Right cardiac atrium (tissue), 5 donors: ENCODE data around the gene DOCK2. TPM values are rescaled to one million over a fixed set of nuclear protein-coding genes. Genes with fewer than 3 reads are reported as not detected.

Source experiments
- ATAC-seq, 2 donors: fragments of 200-7000 bp; cut with Tn5 transposase; one replicate each; pipeline versions ENCODE4 v1.8.0 to v1.9.1; 2020; ENCODE audit warnings: moderate library complexity in 2 of 2, mild to moderate bottlenecking in 1 of 2
- DNase-seq, 3 donors: peaks; one replicate each; pipeline ENCODE4 v3.0.0-alpha.2; 2020
- H3K27ac ChIP-seq: one replicate; pipeline ENCODE4 v1.5.1; 2013; ENCODE audit warnings: mild to moderate bottlenecking, low read length, control low read depth, moderate library complexity
- H3K27me3 ChIP-seq: one replicate; pipeline ENCODE4 v1.6.1; 2013; ENCODE audit not compliant: control insufficient read depth, insufficient read depth
- H3K4me1 ChIP-seq: one replicate; pipeline ENCODE4 v1.6.1; 2013; ENCODE audit warnings: low read length; ENCODE audit not compliant: control insufficient read depth, insufficient read depth
- H3K4me3 ChIP-seq: one replicate; pipeline ENCODE4 v1.5.1; 2013; ENCODE audit warnings: low read length, control low read depth
- H3K9me3 ChIP-seq: one replicate; pipeline ENCODE4 v1.6.1; 2013; ENCODE audit warnings: low read length; ENCODE audit not compliant: control insufficient read depth
- WGBS: extraction: QIAGEN DNeasy Blood & Tissue Kit; methylation state at CpG from one replicate; pipeline ENCODE4 v1.1.7; 2013; 5-methylcytosine and 5-hydroxymethylcytosine counted together
- intact Hi-C, 4 donors: fragments of 100-400 bp; cut with DNase I; formaldehyde crosslinking; loops; one replicate each; pipeline versions ENCODE4 v1.11.0 to v1.14.0; 2022 to 2023
- polyA plus RNA-seq: library from polyadenylated mRNA; stranded (reverse); fragments of 200-250 nt; gene quantifications from one replicate; pipeline ENCODE4 v1.2.3, GENCODE V29; 2013
- total RNA-seq, 4 donors: library from RNA; stranded (reverse); fragmentation: NEBNext Ultra II Directional; extraction: Animal tissue kit (Norgen Biotek cat#: 25700); gene quantifications; one replicate each; pipeline ENCODE4 v1.2.1, GENCODE V29; 2021
- donor health status: healthy with polysubstance abuse.
- donor health status: DM: no; HTN: yes; CAD: no.
- donor health status: DM: no; HTN: no; CAD: no.
- donor health status: DM: no; HTN: yes; CAD: no; lungs with severe emphysema.
- donor health status: DM: yes; HTN: yes; CAD: no.

The DOCK2 gene
- total and polyA plus RNA-seq, 5 donors = 1.00 to 14.2 (median 9.6) TPM

DNA sequence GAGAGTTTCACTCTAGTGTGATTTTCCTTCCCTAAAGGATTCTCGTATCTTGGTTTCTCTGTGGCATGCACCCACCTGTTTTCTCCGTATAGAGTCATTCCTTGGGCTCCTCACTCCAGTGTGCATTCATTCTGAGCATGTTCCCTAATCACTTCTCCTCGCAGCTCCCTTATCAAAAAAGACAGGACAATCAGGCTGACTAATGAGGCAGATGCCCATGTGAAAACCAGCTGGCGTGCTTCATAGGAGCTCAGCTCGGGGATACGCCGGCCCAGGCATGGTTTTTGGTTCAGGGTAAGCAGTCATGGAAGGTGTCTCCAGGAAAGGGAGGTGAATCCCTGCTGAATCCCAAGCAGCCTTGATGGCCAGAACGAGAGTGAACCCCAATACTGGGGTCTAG lies 384.4 kb downstream of the DOCK2 start:
- Histone ChIP-seq H3K27ac (no peak overlapping the region), H3K9me3 (no peaks in the 10 kb centered on the region), H3K4me1 (no peaks in the 10 kb centered on the region), H3K27me3 (peaks cover 2% of the 10 kb centered on the region), H3K4me3 (no peak overlapping the region)
- ATAC-seq = no peak
- DNase-seq = no peak
- intact Hi-C loops = no loop called here
- 57% methylated on average over 8 of the region's 8 CpGs for WGBS

DNA sequence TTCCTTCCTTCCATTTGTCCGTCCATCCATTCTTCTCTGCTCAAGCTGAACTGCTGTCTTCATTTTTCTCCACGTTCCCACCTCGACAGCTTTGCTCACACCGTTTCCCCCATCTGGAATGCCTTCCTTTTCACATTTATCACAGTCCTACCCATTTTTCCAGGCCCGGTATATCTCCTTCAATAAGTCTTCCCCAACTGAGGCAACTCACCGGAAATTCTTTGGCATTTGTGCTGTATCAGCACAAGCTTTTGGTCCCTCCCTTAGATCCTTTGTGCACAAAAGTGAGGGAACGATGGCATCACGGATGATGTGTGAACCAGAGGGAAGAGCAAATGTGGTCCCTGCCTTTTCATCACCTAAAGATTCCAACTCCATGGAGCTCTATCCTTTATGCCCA lies 388.8 kb downstream of the DOCK2 start:
- no peak for DNase-seq
- WGBS = 88% methylated on average over 8 of the region's 8 CpGs
- intact Hi-C loops = no loop called here
- H3K9me3 ChIP-seq = no peaks in the 10 kb centered on the region
- ATAC-seq = no peak
- no peak overlapping the region for H3K27ac ChIP-seq
- no peaks in the 10 kb centered on the region for H3K27me3 ChIP-seq
- no peaks in the 10 kb centered on the region for H3K4me1 ChIP-seq
- no peak overlapping the region for H3K4me3 ChIP-seq

DNA sequence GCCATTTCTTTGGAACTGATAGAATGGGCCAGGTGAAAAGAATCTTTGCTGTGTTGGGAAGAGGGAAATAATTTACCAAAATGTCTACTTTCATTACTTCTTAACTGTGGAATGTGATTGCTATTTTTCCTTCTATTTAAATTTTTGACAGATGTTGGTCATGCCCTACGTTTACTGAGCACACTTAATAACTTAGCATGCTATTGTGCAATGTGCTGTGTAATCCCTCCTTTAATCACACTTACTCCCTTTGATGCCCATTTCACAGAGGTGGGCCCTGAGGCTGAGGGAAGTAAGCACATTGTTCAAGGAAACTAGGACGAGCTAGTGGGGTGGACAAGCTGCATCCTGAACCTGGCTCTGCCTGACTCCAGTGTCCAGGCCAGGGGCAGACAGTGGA lies 391.0 kb downstream of the DOCK2 start:
- intact Hi-C loops = no loop called here
- DNase-seq = no peak
- Histone ChIP-seq H3K27me3 (no peaks in the 10 kb centered on the region), H3K9me3 (no peaks in the 10 kb centered on the region), H3K4me3 (no peak overlapping the region), H3K27ac (no peak overlapping the region), H3K4me1 (no peaks in the 10 kb centered on the region)
- no peak for ATAC-seq
- WGBS = 60% methylated on average over 2 of the region's 2 CpGs

DNA sequence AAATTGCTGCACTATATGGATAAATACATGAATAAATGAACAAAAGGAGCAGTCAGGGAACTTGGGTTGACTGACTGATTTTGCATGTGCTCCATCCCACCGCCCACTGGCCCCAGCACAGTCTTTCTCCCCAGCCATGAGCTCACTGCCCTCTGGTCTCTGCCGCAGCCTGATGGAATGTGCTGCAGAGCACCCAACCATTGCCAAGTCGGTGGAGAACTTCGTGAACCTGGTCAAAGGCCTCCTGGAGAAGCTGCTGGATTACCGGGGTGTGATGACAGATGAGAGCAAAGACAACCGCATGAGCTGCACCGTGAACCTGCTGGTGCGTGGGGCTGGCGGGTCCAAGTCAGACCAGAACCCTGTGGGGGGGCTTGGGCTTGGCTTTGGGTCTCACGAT lies 397.2 kb downstream of the DOCK2 start:
- intact Hi-C loops = no loop called here
- H3K9me3 ChIP-seq = no peaks in the 10 kb centered on the region
- no peak for DNase-seq
- H3K27me3 ChIP-seq = no peaks in the 10 kb centered on the region
- H3K27ac ChIP-seq = no peak overlapping the region
- ATAC-seq = no peak
- no peaks in the 10 kb centered on the region for H3K4me1 ChIP-seq
- 77% methylated on average over 10 of the region's 10 CpGs for WGBS
- no peak overlapping the region for H3K4me3 ChIP-seq

DNA sequence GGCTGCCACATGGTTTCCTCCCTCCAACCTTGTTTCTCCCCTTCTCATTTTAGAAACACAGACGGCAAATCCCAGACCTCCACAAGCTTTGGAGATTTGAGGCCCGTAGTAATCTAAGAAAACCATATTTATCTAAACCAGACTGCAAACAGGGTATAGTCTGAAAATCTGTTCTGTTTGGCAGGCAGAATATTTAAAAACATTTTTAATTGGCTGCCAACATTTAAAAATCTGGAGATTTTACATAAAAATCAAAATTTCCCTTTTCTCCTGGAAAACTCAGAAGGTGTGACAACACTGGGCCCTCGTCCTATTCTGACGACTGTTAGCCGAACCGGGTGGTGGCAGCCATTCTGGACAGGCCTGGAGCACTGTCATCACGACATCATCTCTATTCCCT lies 401.2 kb downstream of the DOCK2 start:
- Histone ChIP-seq H3K4me3 (no peak overlapping the region), H3K4me1 (no peaks in the 10 kb centered on the region), H3K9me3 (no peaks in the 10 kb centered on the region), H3K27me3 (no peaks in the 10 kb centered on the region), H3K27ac (no peak overlapping the region)
- no peak for DNase-seq
- 88% methylated on average over 7 of the region's 7 CpGs for WGBS
- no peak for ATAC-seq
- intact Hi-C loops = no loop called here

DNA sequence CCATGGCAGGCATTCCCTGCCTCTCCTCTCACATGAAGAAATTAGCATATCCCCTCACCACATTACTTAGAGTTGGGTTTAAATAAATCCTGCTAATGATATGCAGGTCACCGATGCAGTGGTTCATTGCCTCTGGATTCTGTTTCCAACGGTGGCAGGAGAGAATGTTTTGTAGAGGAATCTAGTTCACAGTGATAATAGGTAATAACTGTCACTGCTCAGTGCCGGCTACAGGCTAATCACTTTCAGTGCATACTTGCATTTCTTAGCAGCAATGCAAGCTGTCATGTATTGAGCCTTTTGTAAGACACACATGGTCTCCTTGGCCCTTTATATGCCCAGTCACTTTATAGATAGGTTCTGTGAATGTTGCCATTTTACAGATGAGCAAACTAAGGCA lies 402.8 kb downstream of the DOCK2 start:
- H3K27ac ChIP-seq = no peak overlapping the region
- intact Hi-C loops = no loop called here
- no peaks in the 10 kb centered on the region for H3K4me1 ChIP-seq
- ATAC-seq (no peak), DNase-seq (no peak)
- 74% methylated on average over 3 of the region's 3 CpGs for WGBS
- no peak overlapping the region for H3K4me3 ChIP-seq
- H3K9me3 ChIP-seq = no peaks in the 10 kb centered on the region
- H3K27me3 ChIP-seq = no peaks in the 10 kb centered on the region

DNA sequence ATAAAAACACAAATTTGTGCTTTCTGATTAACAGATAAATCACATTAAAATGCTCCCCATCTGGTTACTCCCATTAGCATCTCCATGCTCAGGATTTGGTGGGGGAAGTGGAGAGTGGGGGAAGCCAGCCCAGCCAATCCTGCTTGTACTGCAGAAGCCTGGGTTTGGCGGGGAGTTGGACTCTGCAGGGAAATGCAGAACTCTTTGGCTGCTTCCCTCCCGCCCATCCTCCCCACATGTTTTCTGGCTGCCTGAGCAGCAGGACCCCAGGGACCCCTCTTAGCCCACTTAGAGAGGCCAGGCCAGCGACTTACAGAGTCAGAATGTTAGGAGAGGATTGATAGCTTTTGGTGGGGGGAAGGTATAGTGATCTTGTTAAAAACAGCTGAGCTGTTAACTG lies 409.2 kb downstream of the DOCK2 start:
- Histone ChIP-seq H3K27me3 (no peaks in the 10 kb centered on the region), H3K27ac (no peak overlapping the region), H3K4me1 (no peaks in the 10 kb centered on the region), H3K4me3 (no peak overlapping the region), H3K9me3 (no peaks in the 10 kb centered on the region)
- 41% methylated on average over 3 of the region's 3 CpGs for WGBS
- ATAC-seq (no peak), DNase-seq (peak in 2 of 3 donors; percentile 48 to 54)
- intact Hi-C loops = no loop called here

DNA sequence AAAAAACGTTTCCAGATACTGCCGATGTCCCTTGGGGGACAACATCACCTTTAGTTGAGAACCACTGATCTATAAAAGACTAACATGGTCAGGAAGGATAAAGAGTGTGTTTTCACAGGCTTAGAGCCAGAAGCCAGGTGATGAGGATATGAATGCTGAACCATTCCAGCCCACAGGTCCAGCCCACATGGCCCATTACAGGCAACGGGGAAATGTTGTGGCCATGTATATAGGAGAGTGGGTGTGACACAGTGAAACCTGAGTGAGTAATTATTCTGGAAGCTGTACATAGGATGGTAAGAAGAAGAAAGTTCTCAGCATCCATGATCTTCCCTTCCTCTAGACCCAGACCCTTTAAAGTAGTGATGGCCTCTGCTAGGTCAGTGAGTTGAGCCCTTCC lies 412.6 kb downstream of the DOCK2 start:
- Histone ChIP-seq H3K4me1 (no peaks in the 10 kb centered on the region), H3K4me3 (no peak overlapping the region), H3K27me3 (no peaks in the 10 kb centered on the region), H3K9me3 (no peaks in the 10 kb centered on the region), H3K27ac (no peak overlapping the region)
- intact Hi-C loops = no loop called here
- no peak for DNase-seq
- no peak for ATAC-seq
- 80% methylated on average over 3 of the region's 3 CpGs for WGBS

DNA sequence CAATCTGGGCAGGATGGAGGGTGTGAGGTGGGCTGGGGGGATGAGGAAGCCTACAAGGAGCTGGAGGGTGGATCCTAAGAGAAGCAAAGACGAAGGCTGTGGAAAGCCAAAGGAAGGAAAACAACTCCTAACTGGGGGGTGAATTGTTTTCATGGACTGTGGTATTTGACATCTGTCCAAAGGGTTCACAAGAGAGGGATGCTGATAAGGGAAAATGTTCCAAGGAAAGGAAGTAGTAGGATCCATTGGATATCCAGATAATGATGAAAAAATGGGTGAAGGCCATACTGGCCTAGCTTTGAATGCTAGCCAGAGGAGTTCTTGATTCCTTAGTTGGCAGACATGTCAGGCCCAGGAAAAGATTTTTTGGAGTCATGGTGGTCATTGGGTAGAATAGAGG lies 416.8 kb downstream of the DOCK2 start:
- Histone ChIP-seq H3K4me3 (no peak overlapping the region), H3K4me1 (no peaks in the 10 kb centered on the region), H3K27ac (no peak overlapping the region), H3K27me3 (no peaks in the 10 kb centered on the region), H3K9me3 (no peaks in the 10 kb centered on the region)
- 74% methylated on average over 1 of the region's 1 CpG for WGBS
- ATAC-seq (no peak), DNase-seq (no peak)
- intact Hi-C loops = no loop called here

DNA sequence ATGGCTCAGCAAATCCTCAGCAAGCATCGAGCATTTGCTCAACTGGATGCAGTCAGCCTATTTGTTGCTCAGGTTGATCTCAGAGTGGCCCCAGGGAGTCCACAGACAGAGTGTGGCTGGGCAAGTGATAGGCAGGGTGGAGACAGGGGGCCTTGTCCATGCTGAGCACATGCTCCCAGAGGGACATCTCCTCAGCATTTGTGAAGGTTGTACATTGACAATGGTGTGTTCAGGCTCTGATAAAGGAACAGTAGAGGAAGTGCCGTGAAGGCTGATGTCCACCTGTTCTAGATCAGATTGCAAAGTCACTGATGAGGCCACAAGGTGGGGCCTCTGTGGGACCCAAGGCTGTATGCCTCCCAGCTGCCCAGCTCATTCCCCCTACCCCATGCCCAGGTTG lies 418.5 kb downstream of the DOCK2 start:
- ATAC-seq (no peak), DNase-seq (no peak)
- Histone ChIP-seq H3K27me3 (no peaks in the 10 kb centered on the region), H3K27ac (no peak overlapping the region), H3K4me1 (no peaks in the 10 kb centered on the region), H3K4me3 (no peak overlapping the region), H3K9me3 (no peaks in the 10 kb centered on the region)
- WGBS = 90% methylated on average over 2 of the region's 2 CpGs
- intact Hi-C loops = no loop called here

DNA sequence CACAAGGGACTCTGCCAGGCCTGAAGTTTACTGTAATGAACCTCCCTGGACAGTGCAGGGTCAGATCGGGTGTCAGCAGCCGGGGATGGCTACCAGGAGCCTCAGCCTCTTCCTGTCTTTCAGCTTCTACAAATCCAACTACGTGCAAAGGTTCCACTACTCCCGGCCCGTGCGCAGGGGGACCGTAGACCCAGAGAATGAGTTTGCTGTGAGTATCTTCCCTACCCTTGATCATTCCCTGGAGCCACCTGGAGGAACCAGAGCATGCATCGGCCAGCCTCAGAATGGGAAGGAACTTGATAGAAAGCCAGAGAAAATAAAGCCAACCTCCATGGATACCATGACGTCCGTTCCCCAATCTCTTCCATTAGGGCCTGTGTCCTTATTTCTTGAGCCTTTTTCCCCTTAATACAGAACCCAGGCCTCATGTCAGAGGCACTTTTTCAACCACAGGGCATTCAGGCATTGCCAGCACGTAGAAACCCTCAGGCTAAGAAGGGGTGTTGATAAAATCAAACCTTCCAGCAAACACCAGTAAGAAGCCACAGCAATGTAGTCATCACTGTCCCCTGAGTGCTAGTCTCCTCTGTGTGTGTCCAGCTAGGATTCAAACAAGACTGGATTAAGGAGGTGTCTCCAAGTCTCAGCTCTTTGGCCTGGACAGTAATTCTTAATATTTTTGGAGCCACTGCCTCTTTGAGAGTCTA lies 419.6 kb downstream of the DOCK2 start:
- ATAC-seq = no peak
- intact Hi-C loops = no loop called here
- WGBS = 79% methylated on average over 11 of the region's 11 CpGs

DNA sequence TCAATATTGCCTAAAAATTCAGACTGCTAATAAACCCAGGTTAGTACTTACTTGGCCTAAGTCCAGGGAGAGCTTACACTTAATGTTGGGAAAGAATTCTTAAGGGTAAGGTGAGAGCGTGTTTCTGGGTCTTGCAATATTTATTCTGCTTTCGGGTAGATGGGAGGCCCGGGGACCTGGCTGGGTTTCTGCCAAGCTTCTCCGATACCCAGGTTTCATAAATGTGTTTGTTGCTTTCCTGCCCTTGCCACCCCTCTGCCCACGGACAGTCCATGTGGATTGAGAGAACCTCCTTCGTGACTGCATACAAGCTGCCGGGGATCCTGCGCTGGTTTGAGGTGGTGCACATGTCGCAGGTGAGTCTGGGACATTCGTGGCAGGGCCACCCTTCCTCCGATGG lies 420.2 kb downstream of the DOCK2 start:
- Histone ChIP-seq H3K9me3 (no peaks in the 10 kb centered on the region), H3K27ac (no peak overlapping the region), H3K27me3 (no peaks in the 10 kb centered on the region), H3K4me3 (no peak overlapping the region), H3K4me1 (no peaks in the 10 kb centered on the region)
- 90% methylated on average over 11 of the region's 11 CpGs for WGBS
- DNase-seq (no peak), ATAC-seq (no peak)
- intact Hi-C loops = no loop called here

More for the DNA sequence above, 419.6 kb downstream of the DOCK2 start:
- H3K27me3 ChIP-seq = no peaks in the 10 kb centered on the region
- H3K9me3 ChIP-seq = no peaks in the 10 kb centered on the region
- no peak for DNase-seq
- no peak overlapping the region for H3K27ac ChIP-seq
- H3K4me1 ChIP-seq = no peaks in the 10 kb centered on the region
- no peak overlapping the region for H3K4me3 ChIP-seq
